Gastrocnemius medialis (tissue), 4 donors: Measurements from ENCODE around the gene TRIM22. TPM values are rescaled to one million over a fixed set of nuclear protein-coding genes. Genes with fewer than 3 reads are reported as not detected.
"Not testable (repeated sequence)": the region's sequence is repeated elsewhere in the genome, so short reads cannot be mapped to it uniquely, and the experiment has no call there.

Experiments used
- ATAC-seq, 2 donors: fragments of 150-250 bp; one replicate each; pipeline ENCODE4 v1.9.1; 2016
- DNase-seq, 2 donors: peaks; one replicate each; pipeline ENCODE4 v3.0.0-alpha.2; 2019
- H3K27ac ChIP-seq, 4 donors: fragments of 200-600 bp; sonication (generic); 1 replicate in 1 of 4; 2 replicates in 3 of 4; pipeline ENCODE4 v1.5.1; 2016 to 2018; ENCODE audit warnings: mild to moderate bottlenecking in 2 of 4, moderate library complexity in 1 of 4
- H3K27me3 ChIP-seq, 3 donors: fragments of 200-600 bp; sonication (generic) in 2 of 3; 1 replicate in 1 of 3; 2 replicates in 2 of 3; pipeline versions ENCODE4 v1.5.1 to v1.6.0; 2016 to 2019; ENCODE audit warnings: mild to moderate bottlenecking in 1 of 3, moderate library complexity in 1 of 3
- H3K36me3 ChIP-seq, 2 donors: fragments of 200-600 bp; sonication (generic) in 1 of 2; one replicate each; pipeline ENCODE4 v1.5.1; 2017 to 2018
- H3K4me1 ChIP-seq, 2 donors: fragments of 200-600 bp; sonication (generic) in 1 of 2; one replicate each; pipeline ENCODE4 v1.5.1; 2016 to 2017; ENCODE audit warnings: mild to moderate bottlenecking in 2 of 2
- H3K4me3 ChIP-seq, 4 donors: fragments of 200-600 bp; sonication (generic) in 3 of 4; 1 replicate in 1 of 4; 2 replicates in 3 of 4; pipeline ENCODE4 v1.5.1; 2016 to 2019; ENCODE audit warnings: mild to moderate bottlenecking in 2 of 4
- H3K9me3 ChIP-seq, 3 donors: fragments of 200-600 bp; sonication (generic) in 2 of 3; 1 replicate in 1 of 3; 2 replicates in 2 of 3; pipeline ENCODE4 v1.5.1; 2016 to 2019
- CTCF ChIP-seq, 5 experiments: fragments of 450-650 bp in 3 of 5; fragments of 200-600 bp in 2 of 5; sonication (generic) in 2 of 5; IDR thresholded peaks in 4 of 5; conservative IDR thresholded peaks in 1 of 5; 1 replicate in 4 of 5; 2 replicates in 1 of 5; pipeline ENCODE4 v1.5.1; 2016 to 2019; ENCODE audit warnings: antibody characterized with exemption in 5 of 5, mild to moderate bottlenecking in 3 of 5, moderate library complexity in 3 of 5
- POLR2A ChIP-seq, 2 donors: fragments of 450-650 bp; IDR thresholded peaks; one replicate each; pipeline ENCODE4 v1.6.1; 2017; ENCODE audit warnings: antibody characterized with exemption in 2 of 2, mild to moderate bottlenecking in 2 of 2, moderate library complexity in 2 of 2
- in situ Hi-C, 4 donors: fragments of 200-750 bp; cut with MboI; loops; one replicate each; pipeline versions ENCODE4 v1.15.0 to v1.8.0; 2017; ENCODE audit warnings: low sequenced_read_pairs in 4 of 4
- intact Hi-C: fragments of 100-400 bp; cut with DNase I; formaldehyde crosslinking; loops from one replicate; pipeline ENCODE4 v1.15.1; 2023; ENCODE audit warnings: low total_unique reads
- total RNA-seq, 4 donors: library from RNA; depleted of rRNA; stranded (reverse); fragments of >200 nt; gene quantifications; one replicate each; pipeline versions ENCODE4 v1.1.0 to v1.2.3, GENCODE V29; 2016

TRIM22 gene
- total RNA-seq, 4 donors from 2014 or later = 5.3 to 15.8 (median 8.8) TPM

GRCh38 chr11:5665746-5666401, 23.7 kb upstream of the TRIM22 start:
- H3K4me1 ChIP-seq = no peaks in the 10 kb centered on the region
- no peak for TF ChIP-seq POLR2A (IDR thresholded peaks at IDR 0.05)
- TF ChIP-seq CTCF (IDR thresholded peaks at IDR 0.05 in 4 of 5, conservative IDR thresholded peaks at IDR 0.05 in 1 of 5) = no peak
- in situ Hi-C loops = no loop called here
- H3K4me3 ChIP-seq = no peak overlapping the region
- H3K9me3 ChIP-seq = no peaks in the 10 kb centered on the region
- DNase-seq (no peak), ATAC-seq (no peak)
- intact Hi-C loops = no loop called here
- peak overlapping the region in 1 of 4 donors; percentile 10 for H3K27ac ChIP-seq
- no peaks in the 10 kb centered on the region for H3K27me3 ChIP-seq
- peaks cover 0 to 4% of the 10 kb centered on the region in 2 donors for H3K36me3 ChIP-seq

- Histone ChIP-seq H3K4me1 (no peaks in the 10 kb centered on the region), H3K36me3 (peaks cover 0 to 4% of the 10 kb centered on the region in 2 donors), H3K9me3 (no peaks in the 10 kb centered on the region), H3K4me3 (no peak overlapping the region), H3K27ac (no peak overlapping the region), H3K27me3 (no peaks in the 10 kb centered on the region)
- DNase-seq = no peak
- TF ChIP-seq CTCF (IDR thresholded peaks at IDR 0.05 in 4 of 5, conservative IDR thresholded peaks at IDR 0.05 in 1 of 5) = no peak
- no peak for TF ChIP-seq POLR2A (IDR thresholded peaks at IDR 0.05)
- no peak for ATAC-seq
- in situ Hi-C loops = no loop called here
- intact Hi-C loops = no loop called here
Measured at GRCh38 chr11:5666402-5666793, 23.2 kb upstream of the TRIM22 start.

GRCh38 chr11:5671831-5672230, 17.8 kb upstream of the TRIM22 start:
- Histone ChIP-seq H3K27ac (no peak overlapping the region), H3K4me1 (no peaks in the 10 kb centered on the region), H3K9me3 (no peaks in the 10 kb centered on the region), H3K36me3 (peaks cover 0 to 4% of the 10 kb centered on the region in 2 donors), H3K4me3 (no peak overlapping the region), H3K27me3 (no peaks in the 10 kb centered on the region)
- in situ Hi-C loops (no loop called here), intact Hi-C loops (no loop called here)
- no peak for ATAC-seq
- TF ChIP-seq CTCF (IDR thresholded peaks at IDR 0.05 in 4 of 5, conservative IDR thresholded peaks at IDR 0.05 in 1 of 5) = no peak
- TF ChIP-seq POLR2A (IDR thresholded peaks at IDR 0.05) = no peak
- DNase-seq = no peak

- Histone ChIP-seq H3K4me1 (no peaks in the 10 kb centered on the region), H3K27ac (no peak overlapping the region), H3K9me3 (no peaks in the 10 kb centered on the region), H3K36me3 (peaks cover 0 to 15% of the 10 kb centered on the region in 2 donors), H3K4me3 (no peak overlapping the region), H3K27me3 (no peaks in the 10 kb centered on the region)
- in situ Hi-C loops (no loop called here), intact Hi-C loops (no loop called here)
- TF ChIP-seq CTCF (IDR thresholded peaks at IDR 0.05 in 4 of 5, conservative IDR thresholded peaks at IDR 0.05 in 1 of 5) = no peak
- no peak for TF ChIP-seq POLR2A (IDR thresholded peaks at IDR 0.05)
- no peak for ATAC-seq
- no peak for DNase-seq
Measured at GRCh38 chr11:5674391-5674790, 15.2 kb upstream of the TRIM22 start.

GRCh38 chr11:5679811-5680210, 9.8 kb upstream of the TRIM22 start:
- intact Hi-C loops (loop anchor here (10.0 kb wide), 1 partner anchor 645 kb away; the partner anchor contains the start of gene CAVIN3), in situ Hi-C loops (no loop called here)

GRCh38 chr11:5682890-5683441, 6.6 kb upstream of the TRIM22 start:
- H3K27me3 ChIP-seq, in situ Hi-C loops: not testable (repeated sequence)

More at GRCh38 chr11:5679811-5680210, 9.8 kb upstream of the TRIM22 start:
- ATAC-seq = no peak
- no peaks in the 10 kb centered on the region for H3K27me3 ChIP-seq
- TF ChIP-seq CTCF (IDR thresholded peaks at IDR 0.05 in 4 of 5, conservative IDR thresholded peaks at IDR 0.05 in 1 of 5) (no peak), POLR2A (IDR thresholded peaks at IDR 0.05) (no peak)
- H3K9me3 ChIP-seq = no peaks in the 10 kb centered on the region
- peaks cover 4 to 6% of the 10 kb centered on the region in 2 donors for H3K4me1 ChIP-seq
- peaks cover 0 to 14% of the 10 kb centered on the region in 2 donors for H3K36me3 ChIP-seq
- H3K4me3 ChIP-seq = no peak overlapping the region
- DNase-seq = no peak
- no peak overlapping the region for H3K27ac ChIP-seq

More at GRCh38 chr11:5682890-5683441, 6.6 kb upstream of the TRIM22 start:
- DNase-seq, H3K4me3 ChIP-seq, ATAC-seq, H3K36me3 ChIP-seq, H3K4me1 ChIP-seq, H3K9me3 ChIP-seq, H3K27ac ChIP-seq: not testable (repeated sequence)
- intact Hi-C loops = loop anchor here (10.0 kb wide), 1 partner anchor 642 kb away; the partner anchor contains the start of gene CAVIN3
